ENCODE data around the gene EWSR1. TPM values are rescaled to one million over a fixed set of nuclear protein-coding genes. Genes with fewer than 3 reads are reported as not detected.
A peak's percentile ranks its signal among the peaks of the same experiment; 100 is the strongest.

EWSR1 gene
- total RNA-seq, 1 experiment from 2014 or later = 462 TPM

DNA sequence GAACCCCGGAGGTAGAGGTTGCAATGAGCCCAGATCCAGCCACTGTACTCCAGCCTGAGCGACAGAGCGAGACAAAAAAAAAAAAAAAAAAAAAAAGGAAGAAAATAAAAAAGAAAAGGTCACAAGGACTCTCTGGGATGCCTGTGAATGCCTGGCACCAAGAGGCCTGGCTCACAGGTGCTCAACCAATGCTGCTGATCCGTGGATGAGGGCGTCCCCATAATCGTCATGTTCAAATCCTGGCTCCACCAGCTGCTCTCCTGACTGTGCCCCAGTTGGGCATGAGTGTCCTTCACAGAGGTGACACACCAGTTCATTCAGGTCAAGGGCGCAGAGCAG lies 37.7 kb downstream of the EWSR1 start:
- Mint-ChIP-seq H3K4me3 (peak overlapping the region; percentile 60 to 80), H3K27me3 (ENCODE audit: low read depth) (peaks cover 9% of the 10 kb centered on the region), H3K9me3 (peaks cover 0 to 3% of the 10 kb centered on the region in 2 experiments; a peak in 2 of 5 replicates), H3K27ac (peak overlapping the region in 2 of 3 experiments; percentile 82 to 83; a peak in 2 of 7 replicates), H3K4me1 (peaks cover 22 to 30% of the 10 kb centered on the region in 2 experiments), H3K36me3 (ENCODE audit: insufficient read depth in 1 of 3, low read depth in 3 of 3) (peaks cover 0 to 7% (median 0%) of the 10 kb centered on the region in 3 experiments; a peak in 4 of 7 replicates)
- H4K8ac ChIP-seq (replicated peaks; ENCODE audit: insufficient read length, low read depth, low read length) = no peak overlapping the region
- no peaks in the 10 kb centered on the region for H3K4me1 ChIP-seq (ENCODE audit: insufficient read depth, low read length)
- no peak for DNase-seq
- peak overlapping the region; percentile 52 for H3K4me2 ChIP-seq (ENCODE audit: insufficient read depth, insufficient read length, low read length)
- no peaks in the 10 kb centered on the region for H3K79me1 ChIP-seq (ENCODE audit: insufficient read depth, low read depth, low read length, poor library complexity, severe bottlenecking)
- no peaks in the 10 kb centered on the region for H3K9me3 ChIP-seq (ENCODE audit: control insufficient read depth, low read depth, low read length)
- H3T11ph ChIP-seq (ENCODE audit: low read length) = no peak overlapping the region
- no peak overlapping the region for H2BK20ac ChIP-seq (ENCODE audit: low read depth, low read length, poor library complexity, severe bottlenecking)
- H3K23me2 ChIP-seq (ENCODE audit: insufficient read length, low read depth, low read length, poor library complexity, severe bottlenecking) = peaks cover 8% of the 10 kb centered on the region
- no CpG with 5 or more reads among the region's 7 CpGs for WGBS (ENCODE audit: extremely low coverage, insufficient read length, low lambda C conversion rate)
- no peaks in the 10 kb centered on the region for H3K79me2 ChIP-seq (ENCODE audit: insufficient read depth, low read length)
- no peak overlapping the region for H2AK5ac ChIP-seq (ENCODE audit: insufficient read length, low read length)
- H2BK15ac ChIP-seq (ENCODE audit: low read depth, low read length) = no peak overlapping the region
- peak overlapping the region; percentile 41; the same call in 1 of the 2 replicates for H3K14ac ChIP-seq (ENCODE audit: insufficient read depth, low read length)
- no peak overlapping the region for H2BK12ac ChIP-seq (ENCODE audit: insufficient read length, low read depth, low read length)
- no peak overlapping the region for H2AFZ ChIP-seq (ENCODE audit: low read length)
- H3K9ac ChIP-seq (ENCODE audit: extremely low read depth, insufficient read length, low read length) = no peak overlapping the region
- no peaks in the 10 kb centered on the region for H3K27me3 ChIP-seq (ENCODE audit: insufficient read depth, low read length)
- peak overlapping the region; percentile 28 for H3K18ac ChIP-seq (ENCODE audit: insufficient read length, low read depth, low read length)
- no peak overlapping the region for H3K23ac ChIP-seq (ENCODE audit: insufficient read length, low read depth, low read length)
- no peak overlapping the region for H2BK120ac ChIP-seq (ENCODE audit: low read depth, low read length, poor library complexity, severe bottlenecking)
- no peak overlapping the region for H2BK5ac ChIP-seq (ENCODE audit: insufficient read length, low read length)
- H3K56ac ChIP-seq (ENCODE audit: insufficient read length, low read depth, low read length) = no peak overlapping the region
- no peak overlapping the region for H3K27ac ChIP-seq (ENCODE audit: insufficient read length, low read depth, low read length)
- no peak overlapping the region for H4K5ac ChIP-seq (ENCODE audit: insufficient read length, low read depth, low read length)
- H3K4ac ChIP-seq (ENCODE audit: low read depth, low read length) = no peak overlapping the region
- TF ChIP-seq, protein P1, sequence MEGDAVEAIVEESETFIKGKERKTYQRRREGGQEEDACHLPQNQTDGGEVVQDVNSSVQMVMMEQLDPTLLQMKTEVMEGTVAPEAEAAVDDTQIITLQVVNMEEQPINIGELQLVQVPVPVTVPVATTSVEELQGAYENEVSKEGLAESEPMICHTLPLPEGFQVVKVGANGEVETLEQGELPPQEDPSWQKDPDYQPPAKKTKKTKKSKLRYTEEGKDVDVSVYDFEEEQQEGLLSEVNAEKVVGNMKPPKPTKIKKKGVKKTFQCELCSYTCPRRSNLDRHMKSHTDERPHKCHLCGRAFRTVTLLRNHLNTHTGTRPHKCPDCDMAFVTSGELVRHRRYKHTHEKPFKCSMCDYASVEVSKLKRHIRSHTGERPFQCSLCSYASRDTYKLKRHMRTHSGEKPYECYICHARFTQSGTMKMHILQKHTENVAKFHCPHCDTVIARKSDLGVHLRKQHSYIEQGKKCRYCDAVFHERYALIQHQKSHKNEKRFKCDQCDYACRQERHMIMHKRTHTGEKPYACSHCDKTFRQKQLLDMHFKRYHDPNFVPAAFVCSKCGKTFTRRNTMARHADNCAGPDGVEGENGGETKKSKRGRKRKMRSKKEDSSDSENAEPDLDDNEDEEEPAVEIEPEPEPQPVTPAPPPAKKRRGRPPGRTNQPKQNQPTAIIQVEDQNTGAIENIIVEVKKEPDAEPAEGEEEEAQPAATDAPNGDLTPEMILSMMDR (conservative IDR thresholded peaks at IDR 0.05) = no peak
- no peaks in the 10 kb centered on the region for H4K20me1 ChIP-seq (ENCODE audit: control insufficient read depth, insufficient read depth, insufficient read length)
- no peak overlapping the region for H4K91ac ChIP-seq (ENCODE audit: insufficient read length, low read depth, low read length)
